Type B pancreatic cell (in vitro differentiated cells): ENCODE data around the gene VEGFC. TPM values are rescaled to one million over a fixed set of nuclear protein-coding genes. Genes with fewer than 3 reads are reported as not detected.

Experiments
- DNase-seq: peaks from one replicate; pipeline ENCODE4 v3.0.0; 2021; ENCODE audit warnings: mixed read lengths; ENCODE audit not compliant: unreplicated experiment; ENCODE audit errors: extremely low spot score
- H3K27ac Mint-ChIP-seq: 2 replicates; pipeline ENCODE4 v1.8.0; 2021; ENCODE audit warnings: mild to moderate bottlenecking, mixed read lengths
- H3K27me3 Mint-ChIP-seq: 2 replicates; pipeline ENCODE4 v1.8.0; 2021; ENCODE audit warnings: mixed read lengths
- H3K36me3 Mint-ChIP-seq: 2 replicates; pipeline ENCODE4 v1.8.0; 2021; ENCODE audit warnings: mixed read lengths
- H3K4me1 Mint-ChIP-seq: one replicate; pipeline ENCODE4 v1.8.0; 2021; ENCODE audit warnings: mixed read lengths; ENCODE audit not compliant: unreplicated experiment
- H3K4me3 Mint-ChIP-seq: 2 replicates; pipeline ENCODE4 v1.8.0; 2021; ENCODE audit warnings: mild to moderate bottlenecking, mixed read lengths
- H3K9me3 Mint-ChIP-seq: 2 replicates; pipeline ENCODE4 v1.8.0; 2021; ENCODE audit warnings: mixed read lengths
- total RNA-seq: library from RNA; stranded (reverse); gene quantifications from 2 replicates; pipeline ENCODE4 v1.2.1, GENCODE V29; 2021; ENCODE audit warnings: low replicate concordance
- TF ChIP-seq, protein P1 (sequence below): fragments of 200-600 bp; sonication (generic); conservative IDR thresholded peaks from 2 replicates; pipeline ENCODE4 v1.5.0; 2021; ENCODE audit warnings: antibody characterized with exemption, mild to moderate bottlenecking

VEGFC gene
- total RNA-seq, 1 donor from 2014 or later: 3.2 TPM

DNA sequence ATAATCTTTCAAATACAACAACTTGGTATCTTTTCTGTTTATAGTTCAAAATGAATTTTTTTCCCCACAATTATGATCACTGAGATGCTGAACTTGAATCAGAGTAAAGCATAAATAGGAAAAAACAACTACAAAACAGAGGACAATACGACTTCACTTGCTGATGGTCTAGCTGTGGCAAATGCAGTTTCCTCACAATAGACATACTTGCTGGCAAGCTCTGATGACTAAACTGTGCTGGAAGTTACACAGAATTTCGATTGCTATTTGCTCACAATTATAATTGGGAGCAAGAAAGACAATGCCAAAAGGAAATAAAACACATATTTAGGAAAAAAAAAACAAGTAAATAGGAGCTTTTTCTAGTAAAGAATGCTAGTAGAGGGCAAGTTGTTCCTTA is 14.7 kb downstream of the VEGFC start:
- no peak for DNase-seq

DNA sequence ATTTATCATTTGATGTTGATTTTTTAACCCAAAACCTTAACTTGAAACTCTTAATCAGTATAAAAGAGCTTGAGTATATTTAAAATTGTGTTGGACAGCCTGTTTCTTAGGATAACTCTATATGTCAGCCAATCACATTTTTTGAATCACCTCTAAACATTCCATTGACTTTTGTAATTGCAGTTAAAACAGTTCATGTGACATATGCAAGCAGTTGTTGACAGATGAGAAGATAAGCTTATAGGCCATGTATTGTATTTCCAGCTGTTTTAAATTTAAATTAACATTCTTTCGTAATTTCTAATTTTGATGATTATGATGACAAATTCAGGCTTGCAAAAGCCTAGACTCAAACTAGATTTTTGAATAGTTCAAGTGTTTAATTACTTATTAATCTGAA is 17.4 kb downstream of the VEGFC start:
- Mint-ChIP-seq H3K27ac (no peak overlapping the region), H3K9me3 (no peaks in the 10 kb centered on the region), H3K4me3 (no peak overlapping the region)

More for the DNA sequence above, 14.7 kb downstream of the VEGFC start:
- Mint-ChIP-seq H3K27ac (no peak overlapping the region), H3K4me1 (peaks cover 6% of the 10 kb centered on the region), H3K4me3 (no peak overlapping the region), H3K9me3 (no peaks in the 10 kb centered on the region), H3K27me3 (no peaks in the 10 kb centered on the region), H3K36me3 (no peaks in the 10 kb centered on the region)
- TF ChIP-seq, protein P1, sequence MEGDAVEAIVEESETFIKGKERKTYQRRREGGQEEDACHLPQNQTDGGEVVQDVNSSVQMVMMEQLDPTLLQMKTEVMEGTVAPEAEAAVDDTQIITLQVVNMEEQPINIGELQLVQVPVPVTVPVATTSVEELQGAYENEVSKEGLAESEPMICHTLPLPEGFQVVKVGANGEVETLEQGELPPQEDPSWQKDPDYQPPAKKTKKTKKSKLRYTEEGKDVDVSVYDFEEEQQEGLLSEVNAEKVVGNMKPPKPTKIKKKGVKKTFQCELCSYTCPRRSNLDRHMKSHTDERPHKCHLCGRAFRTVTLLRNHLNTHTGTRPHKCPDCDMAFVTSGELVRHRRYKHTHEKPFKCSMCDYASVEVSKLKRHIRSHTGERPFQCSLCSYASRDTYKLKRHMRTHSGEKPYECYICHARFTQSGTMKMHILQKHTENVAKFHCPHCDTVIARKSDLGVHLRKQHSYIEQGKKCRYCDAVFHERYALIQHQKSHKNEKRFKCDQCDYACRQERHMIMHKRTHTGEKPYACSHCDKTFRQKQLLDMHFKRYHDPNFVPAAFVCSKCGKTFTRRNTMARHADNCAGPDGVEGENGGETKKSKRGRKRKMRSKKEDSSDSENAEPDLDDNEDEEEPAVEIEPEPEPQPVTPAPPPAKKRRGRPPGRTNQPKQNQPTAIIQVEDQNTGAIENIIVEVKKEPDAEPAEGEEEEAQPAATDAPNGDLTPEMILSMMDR: no peak

DNA sequence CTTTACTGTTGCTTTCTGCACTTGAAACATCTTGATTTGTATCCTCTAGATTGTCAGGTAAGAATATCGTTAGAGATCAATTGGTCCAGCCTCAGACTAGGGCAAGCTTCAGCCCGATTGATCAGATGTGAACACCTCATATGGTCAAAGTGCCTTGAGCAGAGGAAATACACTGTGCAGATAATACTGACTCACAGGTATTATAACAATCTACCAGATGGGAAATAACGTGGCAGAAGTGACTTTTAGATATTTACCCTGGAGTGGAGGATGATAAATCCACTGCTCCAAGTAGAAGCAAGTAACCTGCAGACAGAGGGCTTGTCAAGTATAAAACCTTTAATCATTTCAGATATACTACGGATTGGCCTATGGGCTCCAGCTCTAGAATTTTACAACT is 17.9 kb downstream of the VEGFC start:
- H3K4me1 Mint-ChIP-seq: no peaks in the 10 kb centered on the region
- H3K36me3 Mint-ChIP-seq: no peaks in the 10 kb centered on the region
- no peaks in the 10 kb centered on the region for H3K27me3 Mint-ChIP-seq
- H3K4me3 Mint-ChIP-seq: no peak overlapping the region
- TF ChIP-seq, protein P1: no peak
- H3K27ac Mint-ChIP-seq: no peak overlapping the region
- DNase-seq: no peak
- no peaks in the 10 kb centered on the region for H3K9me3 Mint-ChIP-seq

More for the DNA sequence above, 17.4 kb downstream of the VEGFC start:
- TF ChIP-seq, protein P1: no peak
- H3K4me1 Mint-ChIP-seq: no peaks in the 10 kb centered on the region
- no peaks in the 10 kb centered on the region for H3K27me3 Mint-ChIP-seq
- H3K36me3 Mint-ChIP-seq: no peaks in the 10 kb centered on the region
- DNase-seq: no peak

DNA sequence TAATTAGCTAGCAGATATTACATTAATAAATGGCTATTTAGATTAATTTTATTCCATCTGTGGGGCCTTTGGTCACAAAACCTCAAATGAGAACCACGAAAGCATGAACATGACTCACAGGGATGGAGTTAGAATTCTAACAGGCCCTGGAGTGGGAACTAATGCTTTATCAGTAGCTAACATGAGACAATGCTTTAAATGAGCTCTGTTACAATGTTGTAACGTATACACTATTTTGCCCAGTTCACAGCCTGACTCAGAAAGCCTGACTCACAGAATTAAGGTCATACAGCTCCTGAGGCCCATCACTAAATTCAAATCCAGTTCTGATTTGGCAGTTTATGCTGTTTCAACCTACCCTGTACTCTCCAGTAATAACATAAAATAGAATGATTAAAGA is 23.2 kb downstream of the VEGFC start:
- no peak for DNase-seq
- H3K4me3 Mint-ChIP-seq: no peak overlapping the region
- H3K27me3 Mint-ChIP-seq: no peaks in the 10 kb centered on the region
- no peaks in the 10 kb centered on the region for H3K36me3 Mint-ChIP-seq
- peaks cover 4% of the 10 kb centered on the region for H3K9me3 Mint-ChIP-seq
- H3K27ac Mint-ChIP-seq: no peak overlapping the region
- TF ChIP-seq, protein P1: no peak
- no peaks in the 10 kb centered on the region for H3K4me1 Mint-ChIP-seq

DNA sequence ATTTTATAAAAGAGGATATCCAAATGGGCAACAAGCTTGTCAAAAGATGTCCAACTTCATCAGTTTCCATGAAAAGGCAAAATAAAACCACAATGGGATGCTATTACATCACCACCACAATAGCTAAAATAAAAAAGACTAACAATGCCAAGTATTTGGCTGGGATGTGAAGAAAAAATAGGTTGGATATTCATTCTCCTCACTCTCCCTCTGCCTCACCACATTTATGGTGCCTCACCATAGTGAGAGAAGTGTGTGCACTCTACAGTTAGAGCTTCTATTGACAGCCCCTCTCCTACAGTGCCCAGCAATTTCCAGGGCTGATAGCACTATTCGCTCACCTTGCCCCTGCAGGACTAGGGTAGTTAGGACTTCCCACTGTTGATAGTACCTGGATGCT is 25.5 kb downstream of the VEGFC start:
- no peak for DNase-seq
- H3K36me3 Mint-ChIP-seq: no peaks in the 10 kb centered on the region
- H3K9me3 Mint-ChIP-seq: peaks cover 4% of the 10 kb centered on the region
- H3K4me1 Mint-ChIP-seq: no peaks in the 10 kb centered on the region
- H3K27ac Mint-ChIP-seq: no peak overlapping the region
- TF ChIP-seq, protein P1: no peak
- H3K4me3 Mint-ChIP-seq: no peak overlapping the region
- no peaks in the 10 kb centered on the region for H3K27me3 Mint-ChIP-seq
